SIG-M5 (cell line): ENCODE results near the gene SEMA3F.
A peak's percentile ranks its signal among the peaks of the same experiment; 100 is the strongest.

Experiments
- DNase-seq: peaks from one replicate; lab custom pipeline; 2025; lab: John Stamatoyannopoulos, UW

Gene SEMA3F

GRCh38 chr3:50235716-50236483, 80.8 kb downstream of the SEMA3F start, which contains the start of gene GNAI2:
Gene GNAI2 (plus strand): TSS chr3:50236204. CDS start chr3:50236336, 132 bp downstream.
- peak; percentile 97 for DNase-seq

- DNase-seq: no peak
Measured at GRCh38 chr3:50236484-50237132, 81.5 kb downstream of the SEMA3F start.

GRCh38 chr3:50237133-50237651, 82.1 kb downstream of the SEMA3F start:
- DNase-seq: no peak

GRCh38 chr3:50237754-50238548, 82.8 kb downstream of the SEMA3F start:
- no peak for DNase-seq

GRCh38 chr3:50238549-50239026, 83.5 kb downstream of the SEMA3F start:
- DNase-seq: no peak
